ENCODE measurements around the gene LSM2. TPM values are rescaled to one million over a fixed set of nuclear protein-coding genes. Genes with fewer than 3 reads are reported as not detected.

The LSM2 gene
- total and polyA plus RNA-seq, 9 of the 15 experiments (the other 6 are each of a cell fraction or from before 2014, with no cell fraction given) = 154 to 407 (median 223) TPM

GRCh38 chr6:31827286-31828079 is 20.7 kb upstream of the LSM2 start, which contains the start of gene HSPA1B (continued):
- TF ChIP-seq TFAP4 (CRISPR knock-in tag; IDR thresholded peaks at IDR 0.05; ENCODE audit: borderline replicate concordance) (peak; percentile 81), PTBP1 (IDR thresholded peaks at IDR 0.05; ENCODE audit: low read depth, low read length) (no peak), FOXM1 (IDR thresholded peaks at IDR 0.05; ENCODE audit: low read depth) (no peak), FOXM1 (CRISPR knock-in tag; IDR thresholded peaks at IDR 0.05; ENCODE audit: low read depth) (peak; percentile 93; the same call in 1 of the 2 replicates), ZNF239 (CRISPR knock-in tag; IDR thresholded peaks at IDR 0.05) (peak; percentile 65), CXXC5 (CRISPR knock-in tag; IDR thresholded peaks at IDR 0.05) (peak; percentile 73), USF1 (CRISPR knock-in tag; IDR thresholded peaks at IDR 0.05) (peak; percentile 45), NCOA4 (IDR thresholded peaks at IDR 0.05; ENCODE audit: partially characterized antibody) (no peak), ZNF444 (CRISPR knock-in tag; IDR thresholded peaks at IDR 0.05) (no peak), KDM4B (IDR thresholded peaks at IDR 0.05; ENCODE audit: borderline replicate concordance in 2 of 2, low read depth in 1 of 2) (peak in 1 of 2 experiments; percentile 60; a peak in 1 of 4 replicates), LCOR (CRISPR knock-in tag; IDR thresholded peaks at IDR 0.05) (peak; percentile 99), POLR2AphosphoS5 (IDR thresholded peaks at IDR 0.05; ENCODE audit: control insufficient read depth, insufficient read depth, low read depth, low read length) (peak; percentile 100), STAT6 (CRISPR knock-in tag; IDR thresholded peaks at IDR 0.05) (peak; percentile 96; the same call in 1 of the 2 replicates), RBM39 (optimal IDR thresholded peaks at IDR 0.05; ENCODE audit: low read depth, low read length) (peak; percentile 59), FOXA3 (CRISPR knock-in tag; conservative IDR thresholded peaks at IDR 0.05 in 1 of 2, IDR thresholded peaks at IDR 0.05 in 1 of 2) (peak in 1 of 2 experiments; percentile 59; a peak in 2 of 4 replicates), NRF1 (conservative IDR thresholded peaks at IDR 0.05 in 1 of 2, IDR thresholded peaks at IDR 0.05 in 1 of 2) (peak; percentile 88 to 90)
- TF ChIP-seq, protein P1, sequence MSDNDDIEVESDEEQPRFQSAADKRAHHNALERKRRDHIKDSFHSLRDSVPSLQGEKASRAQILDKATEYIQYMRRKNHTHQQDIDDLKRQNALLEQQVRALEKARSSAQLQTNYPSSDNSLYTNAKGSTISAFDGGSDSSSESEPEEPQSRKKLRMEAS (CRISPR knock-in tag; IDR thresholded peaks at IDR 0.05) = peak; percentile 67
- TF ChIP-seq, protein P2, sequence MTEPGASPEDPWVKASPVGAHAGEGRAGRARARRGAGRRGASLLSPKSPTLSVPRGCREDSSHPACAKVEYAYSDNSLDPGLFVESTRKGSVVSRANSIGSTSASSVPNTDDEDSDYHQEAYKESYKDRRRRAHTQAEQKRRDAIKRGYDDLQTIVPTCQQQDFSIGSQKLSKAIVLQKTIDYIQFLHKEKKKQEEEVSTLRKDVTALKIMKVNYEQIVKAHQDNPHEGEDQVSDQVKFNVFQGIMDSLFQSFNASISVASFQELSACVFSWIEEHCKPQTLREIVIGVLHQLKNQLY (CRISPR knock-in tag; conservative IDR thresholded peaks at IDR 0.05) = peak; percentile 52 to 95; a peak in 1 of 4 replicates
